HG03139 (cell line): Measurements from ENCODE around the gene STIMATE.

Experiments
- ATAC-seq: cut with Tn5 transposase; IDR thresholded peaks from one replicate; pipeline ENCODE4 v1.9.1; 2021; ENCODE audit not compliant: unreplicated experiment

The STIMATE gene

DNA sequence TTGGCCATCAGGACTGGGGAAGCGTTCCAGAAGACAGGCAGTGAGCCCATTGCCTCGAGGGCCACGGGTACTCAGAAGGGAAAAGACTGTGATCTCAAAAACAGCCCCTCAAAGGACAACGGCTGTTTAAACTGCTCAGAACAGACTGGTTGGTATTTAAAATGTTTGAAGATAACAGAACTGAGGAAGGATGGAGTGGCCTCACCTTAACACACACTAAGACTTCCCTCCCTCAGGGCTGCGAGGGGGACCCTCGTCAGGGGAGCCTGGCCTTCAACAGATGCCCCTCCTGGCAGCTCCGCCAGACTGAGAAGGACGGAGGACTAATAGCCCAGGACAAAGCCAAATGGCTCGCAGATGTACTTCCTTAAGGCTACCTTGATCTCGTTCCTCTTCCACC is 2.6 kb downstream of the STIMATE start:
- no peak for ATAC-seq

DNA sequence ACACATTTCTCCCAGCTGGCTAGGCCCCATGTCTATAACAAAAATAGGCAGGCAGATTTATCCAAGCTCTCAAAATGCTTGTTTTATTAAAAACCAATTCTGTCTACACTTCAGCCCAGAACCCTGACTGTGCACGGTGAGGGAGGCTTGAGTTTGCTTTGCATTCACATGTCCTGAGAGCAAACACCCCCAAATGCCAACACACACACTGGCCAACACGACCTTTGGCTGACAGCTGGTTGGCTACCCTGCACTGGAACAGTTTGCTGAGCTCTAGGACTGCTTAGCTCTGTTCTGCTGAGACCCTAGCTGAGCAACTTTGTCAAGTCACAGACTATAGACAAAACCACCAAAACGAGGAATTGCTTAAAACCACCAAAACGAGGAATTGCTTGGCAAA is 3.6 kb downstream of the STIMATE start:
- no peak for ATAC-seq

DNA sequence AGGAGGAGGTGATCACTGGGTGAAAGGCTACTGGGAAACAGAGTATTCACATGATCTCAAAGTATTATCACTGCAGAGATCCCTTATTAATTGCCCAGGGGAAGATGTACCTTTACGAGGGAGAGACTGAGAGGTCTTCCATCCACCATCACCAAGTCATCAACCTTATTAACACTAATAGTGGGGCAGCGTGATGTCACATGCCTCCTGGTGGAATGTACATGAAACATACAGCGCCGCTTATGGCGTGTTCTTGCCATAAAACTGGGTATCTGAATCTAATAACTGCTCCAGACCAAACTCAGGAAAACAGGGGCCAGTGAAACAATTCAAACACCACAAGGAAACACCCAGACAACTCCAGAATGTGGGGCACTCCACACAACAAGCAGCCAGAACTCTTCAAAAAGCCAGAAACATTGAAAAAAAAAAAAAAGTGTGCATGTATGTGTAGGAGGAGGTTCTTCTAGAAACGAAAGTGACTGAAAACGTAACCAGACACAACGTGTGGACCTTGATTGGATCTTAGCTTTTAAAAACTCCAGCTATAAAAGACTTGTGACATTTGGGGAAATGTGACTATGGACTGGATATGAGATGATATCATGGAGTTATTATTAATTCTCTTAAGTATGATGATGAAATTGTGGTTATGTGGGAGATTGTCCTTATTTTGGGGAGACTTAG is 4.6 kb downstream of the STIMATE start:
- no peak for ATAC-seq

DNA sequence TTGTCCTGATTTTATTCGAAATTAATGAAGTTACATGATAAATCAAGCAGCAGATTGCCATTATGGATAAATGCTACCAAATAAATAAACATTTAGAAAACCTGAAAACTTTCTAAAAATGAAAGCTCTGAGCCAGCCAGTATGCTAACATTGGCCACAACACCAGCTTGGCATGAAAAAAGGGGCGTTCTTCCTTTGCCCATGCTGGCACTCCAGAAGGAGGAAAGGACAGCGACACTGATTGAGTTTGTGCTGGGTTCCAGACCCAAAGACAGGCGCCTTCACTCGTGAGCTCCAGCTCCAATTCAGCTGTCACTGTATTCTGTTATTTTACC is 5.1 kb downstream of the STIMATE start:
- no peak for ATAC-seq

DNA sequence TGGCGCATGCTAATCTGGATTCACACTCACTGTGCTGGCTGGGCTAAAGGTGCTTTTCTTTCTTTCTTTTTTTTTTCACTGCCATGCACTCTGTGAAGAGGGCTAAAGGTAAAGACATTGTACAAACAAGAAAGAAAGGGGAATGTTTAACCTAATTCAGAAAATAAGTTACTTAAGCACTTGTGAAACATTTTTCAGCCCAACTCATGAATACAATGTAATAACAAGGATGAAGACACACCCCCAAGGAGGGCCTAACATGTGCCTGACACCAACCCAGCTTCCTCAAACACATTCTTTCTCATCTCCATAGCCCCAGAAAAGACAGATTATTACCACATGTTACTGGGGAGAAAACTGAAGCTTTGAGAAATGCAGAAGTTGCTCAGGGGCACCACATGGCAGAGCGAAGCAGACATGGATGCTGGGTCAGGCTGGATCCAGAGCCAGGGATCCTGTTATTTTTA is 5.7 kb downstream of the STIMATE start:
- no peak for ATAC-seq

DNA sequence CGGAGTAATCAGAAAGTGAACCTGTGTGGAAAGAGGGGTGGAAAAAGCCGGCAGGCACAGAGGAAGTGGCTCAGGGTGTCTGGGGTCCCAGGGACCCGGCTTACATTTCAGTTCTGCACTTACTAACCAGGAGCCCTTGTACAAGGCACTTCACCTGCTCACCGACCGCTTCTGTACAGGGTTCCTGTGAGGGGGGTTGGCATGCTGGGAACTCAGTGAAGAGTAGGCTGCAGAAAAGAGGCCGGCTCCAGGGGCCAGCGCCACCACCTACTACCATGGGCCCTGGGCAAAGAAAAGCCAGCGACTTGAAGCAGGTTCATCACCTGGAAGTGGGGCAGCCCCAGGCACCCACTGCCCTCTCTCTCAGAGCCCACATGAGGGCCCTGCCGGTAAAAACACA is 6.2 kb downstream of the STIMATE start:
- no peak for ATAC-seq

DNA sequence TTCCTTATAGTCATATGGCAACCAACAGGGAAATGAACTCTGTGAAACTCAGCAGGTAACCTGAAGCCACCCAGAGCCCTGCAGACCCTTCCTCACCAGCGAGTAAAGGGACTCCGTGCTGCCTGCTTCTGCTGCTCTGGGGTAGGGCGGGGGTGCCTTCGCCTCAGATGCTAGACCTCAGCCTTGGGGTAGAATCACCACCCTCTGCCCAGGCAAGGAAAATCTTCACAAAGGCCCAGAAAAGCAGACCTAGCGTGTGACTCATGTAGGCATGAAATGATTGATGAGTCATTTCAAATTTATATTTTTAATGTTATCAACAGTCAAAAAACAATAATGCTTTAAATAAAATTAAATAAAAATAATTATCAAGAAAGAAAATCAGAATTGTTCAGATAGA is 6.6 kb downstream of the STIMATE start:
- ATAC-seq, result no peak

DNA sequence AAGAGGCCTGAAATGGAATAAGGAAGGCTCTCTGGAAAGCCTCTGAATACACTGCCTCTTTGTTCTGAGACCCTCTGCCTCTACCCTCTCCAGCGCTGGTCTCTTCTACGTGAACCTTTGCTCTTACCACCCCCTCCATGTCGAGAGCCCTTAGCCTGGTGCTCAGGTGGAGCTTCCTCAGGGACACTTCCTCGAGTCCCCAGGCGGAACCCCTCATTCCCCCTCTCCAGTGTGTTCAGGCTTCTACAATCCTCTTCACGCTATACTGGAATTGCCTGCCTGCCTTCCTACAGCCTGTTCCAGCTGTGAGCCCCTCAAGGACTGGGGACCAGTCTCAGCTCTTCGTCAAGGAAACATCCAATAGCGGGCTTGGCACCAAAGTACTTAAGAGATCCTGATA is 7.4 kb downstream of the STIMATE start:
- ATAC-seq, result no peak

DNA sequence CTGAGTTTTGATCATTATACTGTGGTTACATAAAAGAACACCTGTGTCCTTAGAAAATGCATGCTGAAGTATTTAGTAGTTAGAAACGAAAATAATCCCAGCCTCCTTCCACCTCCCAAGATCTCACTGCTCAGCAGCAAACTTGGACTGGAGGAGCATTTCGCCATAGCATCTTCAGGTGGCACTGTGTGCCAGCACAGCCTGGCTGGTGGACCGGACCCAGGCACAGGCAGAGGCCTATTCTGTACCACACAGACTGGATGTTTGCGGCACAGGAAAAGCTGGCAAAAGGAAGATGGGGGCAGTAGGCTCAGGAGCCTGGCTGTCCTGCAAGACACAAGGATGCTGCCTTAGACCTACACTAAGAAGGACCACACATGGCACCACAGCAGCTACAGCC is 10.2 kb downstream of the STIMATE start:
- no peak for ATAC-seq

DNA sequence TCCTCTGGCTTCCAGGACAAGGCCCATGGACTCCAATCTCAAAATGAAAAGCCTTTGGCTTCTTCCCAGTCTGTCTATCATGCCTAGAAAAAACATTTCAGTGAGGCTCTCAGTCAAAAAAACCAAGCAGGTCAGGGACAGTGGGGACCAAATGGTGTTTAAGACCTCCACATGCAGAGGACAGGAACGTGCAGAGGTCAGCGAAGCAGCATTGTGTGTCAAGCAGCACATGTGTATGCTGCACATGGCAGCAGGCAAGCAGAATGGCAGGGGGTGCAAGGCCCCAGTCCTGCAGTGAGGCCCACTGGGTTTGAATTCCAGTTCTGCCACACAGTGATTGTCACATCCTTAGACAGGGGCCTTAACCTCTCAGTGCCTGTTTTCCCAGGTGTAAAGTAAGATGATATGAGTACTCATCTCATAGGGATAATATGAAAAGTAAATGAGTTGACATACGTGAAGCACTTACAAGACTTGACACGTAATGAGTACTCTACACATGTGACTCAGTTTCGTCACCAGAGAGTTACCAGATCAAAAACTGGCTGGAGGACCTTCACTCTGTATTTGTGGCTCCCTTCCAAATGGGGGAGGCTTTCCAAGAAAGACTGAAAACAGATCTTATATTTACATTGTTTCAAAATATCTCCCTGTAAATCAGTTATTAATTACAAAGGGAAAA is 11.2 kb downstream of the STIMATE start:
- ATAC-seq, result no peak

DNA sequence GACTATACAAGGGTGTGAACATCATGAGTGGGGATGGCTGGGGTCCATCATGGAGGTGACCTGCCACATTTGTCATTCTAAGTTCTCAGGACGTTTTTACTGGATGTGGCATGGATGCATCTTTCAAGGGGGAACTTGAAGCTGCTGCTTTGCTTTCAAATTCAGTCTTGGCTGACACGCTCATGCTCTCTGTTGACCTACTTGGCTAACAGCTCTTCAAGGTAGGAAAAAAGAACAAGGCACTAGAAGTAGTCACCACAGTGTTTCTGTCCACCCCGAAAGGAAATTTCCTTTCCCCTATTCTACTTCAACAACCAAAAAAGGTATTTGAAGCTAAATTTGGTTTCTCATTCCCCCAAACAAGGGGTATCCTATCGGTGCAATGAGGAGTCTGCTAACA is 15.0 kb downstream of the STIMATE start:
- no peak for ATAC-seq

DNA sequence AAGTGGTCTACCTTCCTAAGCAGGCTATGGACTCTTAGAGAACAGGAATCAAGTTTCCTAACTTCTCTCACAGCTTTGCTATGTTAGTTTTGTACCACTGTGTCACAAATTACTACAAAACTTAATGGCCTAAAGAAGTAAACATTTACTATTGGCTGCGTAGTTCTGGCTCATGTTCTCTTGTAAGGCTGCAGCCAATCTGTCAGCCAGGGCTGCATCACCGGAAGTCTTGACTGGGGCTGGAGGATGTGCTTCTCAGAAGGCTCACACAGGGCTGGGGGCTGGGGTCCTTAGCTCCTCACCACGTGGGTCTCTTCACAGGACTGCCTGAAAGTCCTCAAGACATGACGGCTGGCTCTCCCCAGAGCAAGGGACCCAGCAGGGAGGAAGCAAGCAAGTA is 15.5 kb downstream of the STIMATE start:
- ATAC-seq, result no peak

DNA sequence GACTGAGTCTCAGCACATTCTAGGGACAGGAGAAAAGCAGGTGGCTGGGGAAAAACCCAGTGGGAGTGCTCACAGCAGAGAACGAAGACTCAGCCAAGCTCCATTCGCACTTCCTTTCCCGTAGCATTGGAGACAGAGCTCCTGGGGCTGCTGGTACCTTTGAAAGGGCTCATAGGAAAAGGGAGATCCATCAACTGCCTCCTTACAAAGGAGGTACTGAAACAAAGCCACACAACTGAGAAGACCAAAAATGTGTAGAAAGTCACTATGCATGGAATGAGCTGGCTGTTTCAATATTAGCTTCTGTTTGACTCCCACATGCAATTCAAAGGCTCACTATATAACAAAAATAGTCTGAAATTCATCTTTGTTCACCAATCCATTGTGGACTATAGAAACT is 16.9 kb downstream of the STIMATE start:
- no peak for ATAC-seq

DNA sequence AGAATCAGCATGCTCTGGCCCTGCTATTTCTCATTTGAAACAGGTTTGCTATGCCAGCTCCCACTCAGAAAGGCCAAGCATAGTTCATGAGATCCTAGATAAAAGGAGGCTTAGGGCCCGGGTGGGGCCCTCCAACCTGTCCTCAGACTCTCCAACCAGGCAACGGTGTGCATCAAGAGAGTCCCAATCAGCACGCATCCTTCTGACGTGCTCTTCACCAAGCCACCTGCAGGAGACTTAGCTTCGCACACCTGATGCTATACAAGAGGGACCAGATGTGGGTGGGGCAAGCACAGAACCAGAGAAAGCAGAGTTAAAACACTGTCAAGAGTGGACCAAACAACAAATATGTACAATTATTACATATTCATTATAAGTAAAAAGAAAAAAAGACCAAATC is 17.3 kb downstream of the STIMATE start:
- no peak for ATAC-seq

DNA sequence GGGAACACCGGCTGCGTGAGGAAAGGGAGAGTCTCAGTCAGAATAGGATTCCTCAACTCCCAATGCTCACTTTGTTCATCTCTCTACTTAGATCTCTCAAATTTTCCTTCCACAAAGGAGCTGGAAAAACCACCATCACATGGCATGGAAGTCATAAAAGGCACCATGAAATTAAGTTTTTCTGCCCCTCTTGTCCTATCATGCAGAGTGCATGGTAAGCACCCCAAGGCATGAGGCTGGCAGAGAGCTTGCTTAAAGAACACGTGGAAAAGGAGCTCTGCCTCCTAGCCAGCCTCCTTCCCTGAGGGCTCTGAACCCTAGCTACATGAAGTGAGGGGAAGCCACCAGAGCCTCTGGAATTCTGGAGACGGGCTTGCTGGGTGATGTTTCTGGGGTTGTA is 17.8 kb downstream of the STIMATE start:
- no peak for ATAC-seq

DNA sequence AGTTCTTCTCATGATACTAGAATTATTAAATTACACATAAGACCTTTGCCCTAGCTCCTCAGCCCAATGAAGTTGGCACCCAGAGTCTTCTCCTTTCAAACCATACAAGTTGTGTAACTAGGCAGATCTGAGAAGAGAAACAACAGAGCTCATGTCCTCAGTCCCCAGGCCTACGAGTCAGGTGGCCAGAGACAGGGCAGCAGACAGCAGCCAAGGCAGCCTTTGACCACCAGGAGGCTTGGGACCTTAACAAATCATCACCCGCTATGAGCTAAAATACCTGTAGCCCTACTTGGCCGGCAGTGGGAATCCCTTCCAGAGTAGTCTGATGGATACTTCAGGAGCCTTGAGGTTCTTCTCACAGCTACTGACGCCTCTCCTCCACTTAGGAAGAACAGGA is 18.3 kb downstream of the STIMATE start:
- no peak for ATAC-seq

DNA sequence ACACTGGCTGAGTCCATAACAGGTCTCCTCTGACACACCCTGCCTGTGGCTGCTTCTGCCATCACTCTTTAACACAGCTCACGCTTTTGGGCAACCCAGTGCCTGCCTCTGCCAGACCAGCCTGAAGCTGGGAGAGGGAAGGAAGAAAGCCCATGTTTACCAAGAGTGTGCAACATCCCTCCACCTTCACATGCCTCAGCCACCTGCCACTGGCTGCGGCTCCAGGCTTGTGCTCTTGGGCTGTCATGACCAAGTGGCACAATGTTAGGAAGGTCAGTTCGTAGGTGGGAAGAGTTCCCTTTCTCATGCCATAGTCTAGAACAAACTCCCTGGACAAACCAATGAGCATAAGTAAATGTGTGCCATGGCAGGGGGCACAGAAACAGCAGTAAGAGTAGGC is 20.3 kb downstream of the STIMATE start:
- no peak for ATAC-seq

DNA sequence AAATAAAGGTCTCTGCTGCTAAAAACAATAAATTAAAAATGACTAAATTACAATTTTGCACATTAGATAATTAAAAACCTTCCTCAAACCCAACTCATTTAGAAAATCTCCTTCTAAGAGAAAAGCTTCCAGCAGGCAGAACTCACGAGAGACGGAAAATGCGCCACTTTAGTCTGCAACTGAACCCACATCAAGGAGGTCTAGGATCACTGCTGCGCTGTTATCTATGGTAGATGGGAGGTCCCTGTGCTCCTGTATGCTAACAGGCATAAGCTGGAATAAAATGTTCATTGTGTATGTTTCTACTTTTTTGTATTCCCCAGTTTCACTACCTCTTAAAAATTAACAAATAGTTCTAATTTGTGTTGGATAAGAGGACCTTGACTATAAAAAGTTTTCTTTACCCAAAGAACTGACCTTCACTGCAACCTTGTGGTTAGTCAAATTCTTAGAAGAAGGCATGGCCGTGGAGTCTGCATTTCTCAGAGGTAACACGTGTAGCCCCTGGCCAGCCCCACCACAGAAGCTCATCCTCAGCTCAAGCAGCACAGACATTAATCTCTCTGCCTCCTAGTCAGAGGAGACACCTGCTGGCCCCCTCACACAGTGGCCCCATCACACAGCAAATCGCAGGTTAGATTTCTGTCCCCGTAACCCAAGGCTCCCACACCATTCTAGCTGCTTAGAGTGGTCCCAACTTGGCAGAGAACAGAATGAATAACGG is 22.3 kb downstream of the STIMATE start:
- no peak for ATAC-seq

DNA sequence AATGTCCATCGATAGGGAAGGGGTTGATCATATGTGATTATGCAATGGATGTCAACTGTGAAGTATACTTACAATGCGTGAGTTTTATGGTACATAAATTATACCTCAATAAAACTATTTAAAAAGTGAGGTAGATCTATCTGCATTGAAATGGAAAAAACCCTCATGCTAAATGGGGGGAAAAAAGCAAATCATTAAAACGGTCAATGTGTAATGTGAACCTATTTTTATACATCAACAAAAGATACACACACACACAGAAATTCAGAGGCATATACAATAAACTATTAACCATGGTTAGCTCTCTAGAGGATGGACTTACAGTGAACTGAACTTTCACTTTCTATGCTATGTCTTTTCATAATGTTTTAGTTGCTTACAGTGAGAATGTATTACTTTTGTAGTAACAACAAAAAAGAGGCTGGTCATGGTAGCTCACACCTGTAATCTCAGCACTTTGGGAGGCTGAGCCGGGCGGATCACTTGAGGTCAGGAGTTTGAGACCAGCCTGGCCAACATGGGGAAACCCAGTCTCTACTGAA is 23.1 kb downstream of the STIMATE start:
- ATAC-seq, result no peak

DNA sequence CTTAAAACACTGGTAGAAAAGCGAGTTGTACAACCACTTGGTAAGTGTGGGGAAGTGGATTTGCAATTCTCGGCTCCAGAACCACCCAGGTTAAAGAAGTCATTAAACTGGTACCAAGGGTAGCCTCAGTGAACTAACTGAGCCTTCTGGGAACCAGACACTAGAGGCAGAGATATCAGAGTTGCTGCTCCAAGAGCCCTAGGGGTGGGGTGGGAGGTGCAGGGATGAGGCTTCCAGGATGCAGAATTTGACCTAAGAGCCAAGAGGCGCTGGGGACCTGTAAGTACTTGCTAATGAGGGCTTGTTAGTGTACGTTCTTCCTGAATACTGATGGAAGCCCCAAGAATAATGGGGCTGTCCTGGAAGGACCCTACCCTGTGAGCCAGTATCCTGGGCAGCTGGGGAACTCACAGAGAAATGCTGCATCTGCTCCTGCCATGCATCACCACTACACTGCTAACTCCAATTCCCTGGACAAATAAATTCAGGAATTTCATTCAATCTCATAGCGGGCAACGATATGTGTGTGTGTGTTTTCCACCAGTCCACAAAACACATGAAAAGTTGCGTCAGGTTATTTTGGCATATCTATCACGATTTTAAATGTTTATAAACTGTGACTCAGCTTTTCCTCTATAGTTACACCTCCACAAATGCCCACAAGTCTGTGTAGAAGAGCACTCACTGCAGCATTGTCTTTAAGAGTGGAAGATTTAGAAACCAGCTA is 23.8 kb downstream of the STIMATE start:
- no peak for ATAC-seq

DNA sequence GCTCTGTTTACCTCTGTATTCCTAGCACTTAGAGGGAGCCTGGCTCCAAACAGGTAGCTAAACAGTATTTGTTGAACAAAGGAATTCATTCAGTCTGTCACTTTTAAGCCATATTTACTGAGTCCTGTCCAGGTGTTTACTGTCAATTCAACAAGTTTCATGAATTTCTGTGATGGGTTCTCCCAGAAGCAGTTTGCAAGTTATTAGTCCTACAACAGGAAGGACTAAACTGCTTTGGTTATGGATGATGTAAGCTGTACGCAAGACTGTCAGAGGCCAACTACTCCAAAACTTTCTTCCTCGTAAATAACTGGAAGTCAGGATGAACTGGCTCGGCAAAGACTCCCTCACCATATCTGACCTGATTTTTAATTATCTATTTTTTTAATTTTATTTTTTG is 25.1 kb downstream of the STIMATE start:
- ATAC-seq, result no peak
